ENCODE measurements around the gene CFAP221. TPM values are rescaled to one million over a fixed set of nuclear protein-coding genes. Genes with fewer than 3 reads are reported as not detected.

Gene CFAP221
- total and polyA plus RNA-seq, 9 donors = 0.24 to 23.4 (median 2.4) TPM

- no peak for DNase-seq
- TF ChIP-seq CTCF (IDR thresholded peaks at IDR 0.05) (no peak), POLR2A (IDR thresholded peaks at IDR 0.05) (no peak), EP300 (IDR thresholded peaks at IDR 0.05) (no peak)
- Histone ChIP-seq H3K9me3 (no peaks in the 10 kb centered on the region), H3K4me3 (no peak overlapping the region), H3K27ac (no peak overlapping the region), H3K4me1 (ENCODE audit: insufficient read depth) (no peaks in the 10 kb centered on the region), H3K36me3 (no peaks in the 10 kb centered on the region), H3K27me3 (no peaks in the 10 kb centered on the region)
- 37 to 45% (median 44%) methylated on average over 6 of the region's 6 CpGs for WGBS, 3 donors
- intact Hi-C loops (cut with DNase I) = no loop called here
Measured at GRCh38 chr2:119522671-119523070, 21.6 kb upstream of the CFAP221 start.

GRCh38 chr2:119523383-119523951 lies 20.8 kb upstream of the CFAP221 start:
- Histone ChIP-seq H3K27ac (no peak overlapping the region), H3K4me1 (ENCODE audit: insufficient read depth) (no peaks in the 10 kb centered on the region), H3K36me3 (no peaks in the 10 kb centered on the region), H3K9me3 (no peaks in the 10 kb centered on the region), H3K4me3 (no peak overlapping the region), H3K27me3 (no peaks in the 10 kb centered on the region)
- WGBS, 3 donors = 1 to 3% (median 2%) methylated on average over 21 of the region's 21 CpGs
- intact Hi-C loops (cut with DNase I) = no loop called here
- no peak for DNase-seq
- TF ChIP-seq POLR2A (IDR thresholded peaks at IDR 0.05) (no peak), CTCF (IDR thresholded peaks at IDR 0.05) (no peak), EP300 (IDR thresholded peaks at IDR 0.05) (no peak)

- no peak for DNase-seq
- intact Hi-C loops (cut with DNase I) = no loop called here
- H3K9me3 ChIP-seq = no peaks in the 10 kb centered on the region
- H3K4me1 ChIP-seq (ENCODE audit: insufficient read depth) = no peaks in the 10 kb centered on the region
- H3K27ac ChIP-seq = no peak within 1 kb of the TSS
- TF ChIP-seq POLR2A (IDR thresholded peaks at IDR 0.05) (no peak), EP300 (IDR thresholded peaks at IDR 0.05) (no peak), CTCF (IDR thresholded peaks at IDR 0.05) (no peak)
- 4 to 7% (median 6%) methylated on average over 55 to 74 of the region's 74 CpGs for WGBS, 3 donors
- H3K36me3 ChIP-seq = no peaks in the 10 kb centered on the region
- H3K27me3 ChIP-seq = no peaks in the 10 kb centered on the region
- H3K4me3 ChIP-seq = no peak within 1 kb of the TSS
Measured at GRCh38 chr2:119523952-119524694, 20.1 kb upstream of the CFAP221 start, which contains the start of gene SCTR. SCTR (minus strand) TSS chr2:119524483; CDS start chr2:119524226, 257 bp downstream.

GRCh38 chr2:119525614-119526013 lies 18.6 kb upstream of the CFAP221 start:
- H3K36me3 ChIP-seq = no peaks in the 10 kb centered on the region
- 78 to 80% (median 79%) methylated on average over 4 of the region's 4 CpGs for WGBS, 3 donors
- DNase-seq = no peak
- H3K4me1 ChIP-seq (ENCODE audit: insufficient read depth) = no peaks in the 10 kb centered on the region
- H3K27me3 ChIP-seq = no peaks in the 10 kb centered on the region
- no peak overlapping the region for H3K27ac ChIP-seq
- no peak overlapping the region for H3K4me3 ChIP-seq
- TF ChIP-seq EP300 (IDR thresholded peaks at IDR 0.05) (no peak), POLR2A (IDR thresholded peaks at IDR 0.05) (no peak), CTCF (IDR thresholded peaks at IDR 0.05) (no peak)
- H3K9me3 ChIP-seq = no peaks in the 10 kb centered on the region
- intact Hi-C loops (cut with DNase I) = no loop called here
